ENCODE results near the gene LCP1.

Gene LCP1

GRCh38 chr13:46127358-46128023, 54.5 kb downstream of the LCP1 start:
- DNase-seq (ENCODE audit: low read depth in 2 of 2), result no peak

GRCh38 chr13:46126552-46127357, 55.2 kb downstream of the LCP1 start:
- peak; percentile 33 to 36 for DNase-seq (ENCODE audit: low read depth in 2 of 2)

- DNase-seq (ENCODE audit: low read depth in 2 of 2), result no peak
Measured at GRCh38 chr13:46126056-46126455, 55.9 kb downstream of the LCP1 start.

GRCh38 chr13:46124967-46125933, 56.7 kb downstream of the LCP1 start:
- DNase-seq (ENCODE audit: low read depth in 2 of 2), result no peak

- DNase-seq (ENCODE audit: low read depth in 2 of 2), result no peak
Measured at GRCh38 chr13:46124531-46124966, 57.4 kb downstream of the LCP1 start.

- no peak for DNase-seq (ENCODE audit: low read depth in 2 of 2)
Measured at GRCh38 chr13:46122304-46122703, 59.7 kb downstream of the LCP1 start.

- no peak for DNase-seq (ENCODE audit: low read depth in 2 of 2)
Measured at GRCh38 chr13:46121597-46122163, 60.3 kb downstream of the LCP1 start.

GRCh38 chr13:46121033-46121432, 60.9 kb downstream of the LCP1 start:
- no peak for DNase-seq (ENCODE audit: low read depth in 2 of 2)

- no peak for DNase-seq (ENCODE audit: low read depth in 2 of 2)
Measured at GRCh38 chr13:46119883-46120614, 61.9 kb downstream of the LCP1 start.

- DNase-seq (ENCODE audit: low read depth in 2 of 2), result no peak
Measured at GRCh38 chr13:46116653-46117502, 65.1 kb downstream of the LCP1 start.

GRCh38 chr13:46114613-46115012, 67.4 kb downstream of the LCP1 start:
- no peak for DNase-seq (ENCODE audit: low read depth in 2 of 2)

- no peak for DNase-seq (ENCODE audit: low read depth in 2 of 2)
Measured at GRCh38 chr13:46113596-46113995, 68.4 kb downstream of the LCP1 start.

- no peak for DNase-seq (ENCODE audit: low read depth in 2 of 2)
Measured at GRCh38 chr13:46111151-46111550, 70.8 kb downstream of the LCP1 start.

- no peak for DNase-seq (ENCODE audit: low read depth in 2 of 2)
Measured at GRCh38 chr13:46109451-46109850, 72.5 kb downstream of the LCP1 start.

GRCh38 chr13:46106839-46107371, 75.1 kb downstream of the LCP1 start:
- no peak for DNase-seq (ENCODE audit: low read depth in 2 of 2)

- DNase-seq (ENCODE audit: low read depth in 2 of 2), result no peak
Measured at GRCh38 chr13:46104868-46105267, 77.1 kb downstream of the LCP1 start, which contains the start of gene CPB2. Gene CPB2 (minus strand): TSS chr13:46105033. CDS start chr13:46105009, 24 bp downstream.

GRCh38 chr13:46103037-46103436, 78.9 kb downstream of the LCP1 start:
- DNase-seq (ENCODE audit: low read depth in 2 of 2), result no peak

GRCh38 chr13:46102255-46102605, 79.7 kb downstream of the LCP1 start:
- DNase-seq (ENCODE audit: low read depth in 2 of 2), result no peak

- DNase-seq (ENCODE audit: low read depth in 2 of 2), result no peak
Measured at GRCh38 chr13:46101484-46102254, 80.3 kb downstream of the LCP1 start.
